Measurements from ENCODE around the gene DUSP22.

The DUSP22 gene

GRCh38 chr6:296151-297122 lies 4.2 kb downstream of the DUSP22 start:
- H3K4me3 ChIP-seq (ENCODE audit: low read depth, low read length), result no peak overlapping the region

- no peak overlapping the region for H3K4me3 ChIP-seq (ENCODE audit: low read depth, low read length)
Measured at GRCh38 chr6:297571-298232, 5.4 kb downstream of the DUSP22 start.

- no peak overlapping the region for H3K4me3 ChIP-seq (ENCODE audit: low read depth, low read length)
Measured at GRCh38 chr6:298233-299103, 6.2 kb downstream of the DUSP22 start.

- no peak overlapping the region for H3K4me3 ChIP-seq (ENCODE audit: low read depth, low read length)
Measured at GRCh38 chr6:299104-299980, 7.1 kb downstream of the DUSP22 start.

GRCh38 chr6:300026-300425 lies 7.7 kb downstream of the DUSP22 start:
- no peak overlapping the region for H3K4me3 ChIP-seq (ENCODE audit: low read depth, low read length)

- H3K4me3 ChIP-seq (ENCODE audit: low read depth, low read length), result no peak overlapping the region
Measured at GRCh38 chr6:300494-301198, 8.4 kb downstream of the DUSP22 start.

GRCh38 chr6:301526-301925 lies 9.2 kb downstream of the DUSP22 start:
- no peak overlapping the region for H3K4me3 ChIP-seq (ENCODE audit: low read depth, low read length)

- no peak overlapping the region for H3K4me3 ChIP-seq (ENCODE audit: low read depth, low read length)
Measured at GRCh38 chr6:301929-302705, 9.8 kb downstream of the DUSP22 start.

GRCh38 chr6:302760-303159 lies 10.5 kb downstream of the DUSP22 start:
- no peak overlapping the region for H3K4me3 ChIP-seq (ENCODE audit: low read depth, low read length)

GRCh38 chr6:303263-303662 lies 11.0 kb downstream of the DUSP22 start:
- no peak overlapping the region for H3K4me3 ChIP-seq (ENCODE audit: low read depth, low read length)

- no peak overlapping the region for H3K4me3 ChIP-seq (ENCODE audit: low read depth, low read length)
Measured at GRCh38 chr6:303948-304558, 11.8 kb downstream of the DUSP22 start.

GRCh38 chr6:304833-305370 lies 12.6 kb downstream of the DUSP22 start:
- no peak overlapping the region for H3K4me3 ChIP-seq (ENCODE audit: low read depth, low read length)

- H3K4me3 ChIP-seq (ENCODE audit: low read depth, low read length), result no peak overlapping the region
Measured at GRCh38 chr6:305371-306206, 13.3 kb downstream of the DUSP22 start.

- no peak overlapping the region for H3K4me3 ChIP-seq (ENCODE audit: low read depth, low read length)
Measured at GRCh38 chr6:306641-307061, 14.4 kb downstream of the DUSP22 start.

GRCh38 chr6:307065-307814 lies 15.0 kb downstream of the DUSP22 start:
- no peak overlapping the region for H3K4me3 ChIP-seq (ENCODE audit: low read depth, low read length)

- no peak overlapping the region for H3K4me3 ChIP-seq (ENCODE audit: low read depth, low read length)
Measured at GRCh38 chr6:307874-308273, 15.6 kb downstream of the DUSP22 start.

GRCh38 chr6:308307-308706 lies 16.0 kb downstream of the DUSP22 start:
- no peak overlapping the region for H3K4me3 ChIP-seq (ENCODE audit: low read depth, low read length)

Measured in iPS-11a (cell line).